GM18508 (cell line): ENCODE measurements around the gene ERCC4.
A peak's percentile ranks its signal among the peaks of the same experiment; 100 is the strongest.
"Not testable (repeated sequence)": the region's sequence is repeated elsewhere in the genome, so short reads cannot be mapped to it uniquely, and the experiment has no call there.

Experiments used
- ATAC-seq: cut with Tn5 transposase; IDR thresholded peaks from one replicate; pipeline ENCODE4 v1.9.1; 2021; ENCODE audit warnings: moderate number of reproducible peaks; ENCODE audit not compliant: insufficient read depth, unreplicated experiment

ERCC4 gene

GRCh38 chr16:13919683-13920509 lies at the start of gene ERCC4:
Gene ERCC4 (plus strand): TSS chr16:13920154. CDS start chr16:13920166, 12 bp downstream.
- ATAC-seq, result peak; percentile 94

GRCh38 chr16:13873835-13874438 lies 46.0 kb upstream of the ERCC4 start:
- ATAC-seq, result no peak

- no peak for ATAC-seq
These were observed 44.2 kb upstream of the ERCC4 start for GRCh38 chr16:13875614-13876284.

DNA sequence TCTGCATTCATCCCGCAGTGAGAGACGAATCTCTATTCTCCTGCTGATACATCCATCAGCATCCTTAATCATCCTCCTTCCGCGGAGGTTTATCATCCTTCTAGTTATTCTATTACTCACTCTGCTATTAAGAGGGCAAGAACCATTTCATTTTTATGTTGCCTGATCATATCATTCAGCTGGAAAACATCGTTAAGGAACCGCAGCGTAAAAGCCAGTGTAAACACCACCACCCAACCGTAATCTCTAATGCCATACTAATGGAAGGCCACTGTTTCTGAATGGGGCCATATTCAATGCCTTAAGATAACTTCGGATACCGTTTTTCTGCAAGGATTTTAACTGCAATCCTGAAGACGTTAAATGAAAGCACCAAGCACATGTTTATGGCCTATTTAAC lies 36.7 kb upstream of the ERCC4 start:
- ATAC-seq, result no peak

DNA sequence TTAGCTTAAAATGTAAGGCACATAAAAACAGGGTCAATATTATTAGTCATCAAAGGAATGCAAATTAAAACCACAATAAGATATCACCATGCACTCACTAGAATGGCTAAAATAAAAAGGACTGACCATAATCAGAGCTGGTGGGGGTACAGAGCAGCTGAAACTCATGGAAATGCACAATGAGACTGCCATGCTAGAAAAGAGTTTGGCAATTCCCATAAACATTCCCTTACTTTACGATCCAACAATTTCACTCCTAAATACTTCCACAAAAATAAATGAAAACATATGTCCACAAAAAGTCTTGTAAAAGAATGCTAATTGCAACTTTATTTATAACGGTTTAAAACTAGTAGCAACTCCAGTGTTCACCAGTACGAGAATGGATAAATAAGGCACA lies 36.1 kb upstream of the ERCC4 start:
- no peak for ATAC-seq

DNA sequence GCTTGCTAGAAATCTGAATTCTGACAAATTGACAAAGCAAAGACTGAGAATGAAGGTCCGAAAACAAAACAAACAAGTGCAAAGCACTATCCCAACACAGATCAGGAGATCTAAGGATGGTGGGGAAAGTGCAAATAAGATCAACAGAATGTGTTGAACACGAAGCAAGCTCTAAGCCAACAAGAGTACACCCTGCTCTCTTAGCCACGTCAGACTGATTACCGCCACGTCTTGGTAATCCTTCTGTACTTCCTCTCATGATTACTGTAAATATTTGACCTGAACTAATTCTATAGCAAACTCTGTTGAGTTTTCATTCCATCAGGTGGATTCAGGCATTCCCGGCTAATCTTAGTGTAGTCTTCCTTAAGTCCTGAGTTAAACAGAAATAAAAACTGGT lies 34.3 kb upstream of the ERCC4 start:
- ATAC-seq, result no peak

DNA sequence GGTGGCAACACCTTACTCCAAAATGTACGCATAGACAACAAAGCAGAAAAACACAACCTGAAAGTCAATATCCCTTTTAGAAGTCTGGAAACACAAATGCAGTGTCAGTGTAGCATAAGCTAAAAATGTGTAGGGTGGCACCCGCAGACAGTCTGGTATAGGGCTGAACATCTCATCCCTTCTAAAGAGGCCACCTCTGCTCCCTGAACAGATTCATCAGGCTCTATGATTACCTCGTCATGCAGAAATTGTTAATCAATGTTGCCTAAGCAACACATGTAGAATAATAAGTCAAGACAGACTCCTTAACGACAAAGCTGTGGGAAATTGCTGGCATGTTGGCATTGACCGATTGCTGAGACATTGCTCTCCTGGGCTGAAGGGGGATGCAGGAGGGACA lies 33.3 kb upstream of the ERCC4 start:
- no peak for ATAC-seq

- ATAC-seq, result not testable (repeated sequence)
These were observed 30.6 kb upstream of the ERCC4 start for GRCh38 chr16:13889323-13889722.

DNA sequence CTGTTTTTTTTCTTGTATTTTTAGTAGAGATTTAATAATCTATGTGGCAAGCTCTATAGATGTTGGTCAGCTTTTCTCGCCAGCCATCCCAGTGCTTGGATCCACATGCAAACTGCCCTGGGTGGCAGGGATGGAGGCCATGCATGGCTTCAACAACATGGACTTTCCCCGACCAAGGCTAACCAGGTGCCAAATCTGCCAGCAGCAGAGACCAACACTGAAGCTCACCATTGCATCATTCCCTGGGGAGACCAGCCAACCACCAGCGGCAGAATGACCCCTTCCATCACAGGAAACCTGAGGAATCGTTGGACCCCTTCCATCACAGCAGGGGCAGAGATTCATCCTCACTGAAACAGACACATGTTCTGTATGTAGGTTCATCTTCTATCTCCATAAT lies 27.7 kb upstream of the ERCC4 start:
- no peak for ATAC-seq

DNA sequence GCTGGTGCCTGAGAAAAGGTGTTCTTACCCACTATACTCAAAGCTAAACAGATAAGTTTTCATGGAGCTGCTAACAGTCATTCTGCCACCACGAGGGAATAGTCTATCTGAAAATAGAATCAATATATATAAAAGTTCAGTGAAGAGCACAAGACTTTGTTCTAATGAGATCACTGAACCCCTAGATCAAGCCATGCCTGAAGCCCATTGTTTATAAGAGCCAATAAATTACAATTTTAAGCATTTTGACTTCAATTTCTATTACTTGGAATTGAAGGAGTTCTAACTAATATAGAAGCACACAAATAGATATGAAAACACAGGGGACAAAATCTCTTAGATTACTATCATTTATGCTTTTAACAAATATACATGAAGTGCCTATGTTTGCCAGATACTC lies 24.4 kb upstream of the ERCC4 start:
- ATAC-seq, result no peak

- no peak for ATAC-seq
These were observed 23.3 kb upstream of the ERCC4 start for GRCh38 chr16:13896543-13897182.

GRCh38 chr16:13897806-13898205 lies 22.1 kb upstream of the ERCC4 start:
- ATAC-seq, result no peak

GRCh38 chr16:13898233-13898632 lies 21.7 kb upstream of the ERCC4 start:
- no peak for ATAC-seq

DNA sequence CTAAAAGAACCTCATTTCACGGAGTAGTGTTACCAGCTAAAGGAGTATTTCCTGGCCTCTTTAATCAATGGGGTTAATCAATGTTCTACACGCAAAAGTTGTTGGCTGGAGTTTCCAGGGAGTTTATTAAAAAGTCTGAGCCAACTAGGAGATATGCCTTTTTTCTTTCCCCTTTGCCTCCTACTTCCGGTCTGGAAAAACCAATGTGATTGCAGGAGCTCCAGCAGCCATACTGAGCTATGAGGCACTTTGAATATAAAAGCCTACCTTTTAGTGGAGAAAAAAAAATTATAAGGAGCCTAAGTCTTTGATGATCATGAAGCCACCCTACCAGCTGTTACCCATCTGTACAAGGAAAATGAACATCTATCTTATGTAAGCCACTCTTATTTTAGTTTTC lies 17.9 kb upstream of the ERCC4 start:
- no peak for ATAC-seq

DNA sequence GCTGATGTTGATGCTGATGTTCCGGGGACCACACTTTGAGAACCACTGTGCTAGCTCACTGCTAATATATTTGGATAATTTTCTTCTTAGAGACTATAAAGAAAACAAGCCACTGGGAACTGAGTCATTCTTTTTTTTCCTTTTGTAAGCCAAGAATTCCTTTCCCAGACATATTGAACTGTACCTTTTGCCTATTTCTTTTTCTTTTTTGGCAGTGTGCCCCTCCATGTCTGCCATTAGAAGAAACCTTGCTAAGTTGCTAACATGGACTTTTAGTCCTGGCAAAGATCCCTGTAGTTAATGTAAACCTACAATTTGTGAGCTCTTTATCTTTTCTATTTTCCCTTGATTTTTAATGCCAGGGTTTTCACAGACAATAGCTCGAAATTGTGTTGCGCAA lies 17.3 kb upstream of the ERCC4 start:
- no peak for ATAC-seq

- ATAC-seq, result no peak
These were observed 15.7 kb upstream of the ERCC4 start for GRCh38 chr16:13904179-13904691.

- ATAC-seq, result not testable (repeated sequence)
These were observed 15.1 kb upstream of the ERCC4 start for GRCh38 chr16:13904822-13905221.

DNA sequence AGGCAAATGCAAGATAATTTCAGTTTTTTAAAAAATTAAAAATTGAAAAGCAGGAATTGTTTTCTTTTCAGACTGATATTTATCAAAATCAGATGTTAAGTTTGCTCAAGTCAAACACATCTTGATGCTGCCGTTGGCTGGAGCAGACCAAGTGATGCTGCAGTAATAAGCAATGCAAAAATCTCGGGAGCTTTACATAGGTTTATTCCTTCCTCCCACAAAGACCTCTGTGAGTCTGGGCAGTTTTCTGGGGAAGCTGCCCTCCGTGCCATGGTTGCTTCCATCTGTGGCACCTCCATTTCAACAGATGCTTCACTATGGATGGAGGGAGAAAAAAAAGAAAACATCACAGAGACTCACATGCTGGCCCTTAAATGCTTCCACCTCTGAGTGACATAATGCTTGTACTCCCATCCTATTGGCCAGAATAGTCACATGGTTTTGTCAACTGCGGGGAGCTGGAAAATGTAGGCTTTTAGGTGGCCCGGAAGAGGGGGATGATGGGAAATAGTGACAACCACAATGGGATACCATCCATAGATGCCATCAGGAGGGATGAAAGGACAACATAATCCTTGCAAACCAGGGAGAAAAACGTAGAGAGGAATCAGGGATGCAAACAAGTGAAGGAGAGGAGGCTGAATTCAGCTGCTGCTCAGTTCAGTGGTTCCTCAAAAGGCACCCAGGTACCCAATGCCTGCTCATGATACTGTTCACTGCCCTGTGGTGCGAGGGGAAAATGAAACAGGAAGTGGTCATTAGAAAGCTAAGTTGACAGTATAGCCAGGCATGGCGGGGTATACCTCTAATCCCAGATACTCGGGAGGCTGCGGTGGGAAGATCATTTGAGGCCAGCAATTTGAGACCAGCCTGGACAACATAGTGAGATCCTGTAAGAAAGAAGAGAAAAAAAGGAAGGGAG lies 13.5 kb upstream of the ERCC4 start:
- no peak for ATAC-seq

DNA sequence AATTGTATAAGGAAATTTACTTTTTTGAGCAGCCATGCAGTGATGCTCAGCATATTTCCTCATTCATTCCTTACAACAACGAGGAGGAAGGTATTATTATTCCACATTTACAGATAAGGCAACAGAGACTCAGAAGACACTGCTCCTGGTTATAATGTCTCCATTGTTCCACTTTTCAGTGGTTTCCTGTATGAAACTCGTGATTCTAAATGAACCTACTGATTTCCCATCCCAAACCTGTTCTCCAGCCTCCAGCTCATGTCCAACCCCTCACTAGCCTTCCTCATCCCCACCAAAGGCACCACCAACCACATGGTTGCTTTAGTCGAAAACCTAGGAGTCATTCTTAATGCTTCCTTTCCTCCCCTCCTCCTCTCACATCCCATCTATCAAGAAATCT lies 12.5 kb upstream of the ERCC4 start:
- no peak for ATAC-seq

DNA sequence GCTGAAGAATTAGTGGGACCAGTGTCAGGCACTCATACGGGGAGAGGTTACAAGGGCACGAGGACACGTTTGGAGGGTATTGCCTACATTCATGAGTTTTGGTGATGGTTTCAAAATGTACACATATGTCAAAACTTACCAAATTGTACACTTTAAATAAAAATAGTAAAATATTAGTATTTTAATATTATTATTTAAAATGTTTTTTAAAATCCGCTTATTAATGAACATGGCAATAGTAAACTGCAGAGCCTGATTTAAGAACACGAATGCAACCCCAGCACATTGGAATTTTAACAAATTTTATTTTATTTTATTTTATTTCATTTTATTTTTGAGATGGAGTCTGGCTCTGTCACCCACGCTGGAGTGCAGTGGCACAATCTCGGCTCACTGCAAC lies 10.9 kb upstream of the ERCC4 start:
- no peak for ATAC-seq
